GM21825 (cell line): Measurements from ENCODE around the gene ODC1.

Experiments
- ATAC-seq: cut with Tn5 transposase; IDR thresholded peaks from one replicate; pipeline ENCODE4 v1.9.1; 2021; ENCODE audit warnings: mild to moderate bottlenecking, moderate library complexity; ENCODE audit not compliant: unreplicated experiment

The ODC1 gene

GRCh38 chr2:10402653-10403215 is 45.4 kb downstream of the ODC1 start:
- ATAC-seq: no peak

- no peak for ATAC-seq
Measured at GRCh38 chr2:10402062-10402585, 46.0 kb downstream of the ODC1 start.

GRCh38 chr2:10400978-10401951 is 46.9 kb downstream of the ODC1 start:
- no peak for ATAC-seq

DNA sequence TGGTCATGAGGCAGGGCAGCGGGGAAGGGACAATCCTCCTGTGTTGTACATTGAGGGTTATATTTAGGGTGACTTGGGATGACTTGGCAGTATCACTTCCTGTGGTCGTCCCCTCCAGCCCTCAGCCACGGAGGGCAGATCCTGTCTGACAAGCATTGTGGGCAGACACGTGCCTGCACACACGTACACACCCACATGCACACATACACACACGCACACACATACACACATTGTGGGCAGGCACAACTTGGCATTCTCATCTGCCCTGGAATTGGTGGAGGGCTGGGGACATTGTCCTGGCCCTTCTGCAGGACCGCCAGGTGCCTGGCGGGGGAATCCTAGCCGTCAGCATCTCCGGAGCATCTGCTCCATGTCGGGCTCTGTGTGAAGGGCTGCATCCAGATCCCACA is 47.6 kb downstream of the ODC1 start:
- no peak for ATAC-seq

DNA sequence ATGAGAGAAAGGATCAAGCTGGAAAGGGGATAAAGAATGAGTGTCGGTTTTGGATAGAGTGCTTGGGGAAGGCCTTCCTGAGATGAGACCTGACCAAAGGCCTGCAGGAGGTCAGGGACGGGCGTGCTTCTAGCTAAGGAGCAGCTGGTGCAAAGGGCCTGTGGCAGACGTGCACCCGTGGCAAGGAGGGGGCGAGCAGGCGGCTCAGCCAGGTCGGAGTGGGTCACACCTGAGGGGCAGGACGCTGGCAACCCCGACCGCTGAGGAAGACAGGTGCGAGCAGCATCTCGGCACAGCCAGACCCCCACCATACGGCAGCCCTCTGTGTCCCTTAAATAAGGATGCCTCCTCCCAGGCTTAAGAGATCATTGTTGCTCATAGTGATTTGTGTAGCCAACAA is 48.1 kb downstream of the ODC1 start:
- no peak for ATAC-seq

DNA sequence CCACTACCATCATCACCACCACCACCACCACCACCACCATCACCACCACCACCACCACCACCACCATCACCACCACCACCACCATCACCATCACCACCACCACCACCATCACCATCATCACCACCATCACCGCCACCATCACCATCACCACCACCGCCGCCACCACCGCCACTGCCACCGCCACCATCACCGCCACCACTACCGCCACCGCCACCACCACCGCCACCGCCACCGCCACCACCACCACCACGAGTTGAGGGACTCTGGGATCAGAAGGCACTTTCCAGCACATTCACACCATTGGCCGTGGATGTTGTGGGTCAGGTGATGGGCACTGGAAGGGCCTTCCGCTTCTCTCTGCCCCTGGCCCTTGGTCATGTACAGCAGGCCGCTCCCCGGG is 48.8 kb downstream of the ODC1 start:
- ATAC-seq: no peak

DNA sequence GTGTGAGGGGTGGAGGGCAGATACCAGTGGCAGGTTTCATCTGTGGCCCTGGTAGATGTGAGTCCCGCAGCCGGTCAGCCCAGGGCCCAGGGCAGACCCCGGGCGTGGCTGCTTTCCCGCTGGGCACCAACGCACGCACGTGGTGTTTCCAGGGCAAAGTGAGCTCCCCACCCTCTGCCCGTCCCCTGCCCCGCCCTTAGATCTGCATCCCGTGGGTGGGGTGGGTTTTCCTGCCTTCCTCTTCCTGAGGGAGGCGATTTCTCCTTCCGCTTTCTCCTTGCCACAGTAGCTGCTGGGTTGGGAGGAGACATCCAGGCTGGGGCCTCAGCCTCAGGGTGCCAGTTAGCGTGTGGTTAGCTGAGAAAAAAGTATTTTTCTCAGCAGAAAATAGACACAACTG is 49.6 kb downstream of the ODC1 start:
- no peak for ATAC-seq

DNA sequence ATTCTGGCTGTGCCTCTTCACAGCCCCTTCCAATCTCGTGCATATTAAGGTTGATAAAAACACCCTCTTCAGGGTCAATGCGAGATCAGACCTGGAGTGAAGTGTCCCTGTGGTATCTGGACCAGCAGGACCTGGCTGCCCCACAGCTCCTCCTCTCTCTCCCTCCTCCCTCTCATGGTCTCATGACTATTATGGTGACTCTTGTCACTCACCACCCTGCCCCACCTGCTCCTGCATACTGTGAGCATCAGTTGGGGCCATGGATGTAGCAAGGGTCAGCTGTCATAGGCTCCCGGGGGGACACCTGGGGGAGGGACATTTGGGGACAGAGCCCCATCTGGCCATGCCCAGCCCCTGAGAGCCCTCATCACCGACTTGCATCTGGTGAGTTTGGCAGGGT is 50.2 kb downstream of the ODC1 start:
- ATAC-seq: no peak

DNA sequence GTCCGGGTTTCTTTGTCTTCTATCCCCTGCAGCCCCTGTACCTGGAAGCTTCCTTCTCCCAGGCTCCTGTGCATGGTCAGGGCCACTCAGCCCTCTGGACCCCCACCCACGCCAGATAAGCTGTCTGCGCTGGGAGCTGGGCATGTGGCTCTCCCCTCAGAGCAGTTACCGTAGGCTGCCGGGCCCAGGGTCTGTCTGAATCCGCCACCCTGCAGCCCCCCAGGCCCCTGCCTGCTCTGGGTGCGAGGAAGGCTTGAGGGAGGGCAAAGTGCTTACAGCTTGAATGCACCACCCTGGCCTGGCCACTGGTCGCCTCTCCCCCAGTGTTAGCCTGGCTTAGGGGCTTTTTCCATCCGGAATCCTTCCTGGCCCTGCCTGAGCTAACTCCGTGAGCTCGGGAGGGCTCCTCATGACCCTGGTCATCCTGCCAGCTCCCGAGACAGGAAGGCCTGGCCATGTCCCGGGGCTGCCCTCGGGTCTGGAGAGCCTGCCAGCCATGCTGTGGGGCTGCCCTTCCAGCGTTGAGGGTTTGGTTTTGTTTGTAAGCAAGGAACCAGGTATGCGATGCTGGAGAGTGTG is 50.7 kb downstream of the ODC1 start:
- no peak for ATAC-seq

GRCh38 chr2:10396464-10396863 is 51.7 kb downstream of the ODC1 start:
- ATAC-seq: no peak

DNA sequence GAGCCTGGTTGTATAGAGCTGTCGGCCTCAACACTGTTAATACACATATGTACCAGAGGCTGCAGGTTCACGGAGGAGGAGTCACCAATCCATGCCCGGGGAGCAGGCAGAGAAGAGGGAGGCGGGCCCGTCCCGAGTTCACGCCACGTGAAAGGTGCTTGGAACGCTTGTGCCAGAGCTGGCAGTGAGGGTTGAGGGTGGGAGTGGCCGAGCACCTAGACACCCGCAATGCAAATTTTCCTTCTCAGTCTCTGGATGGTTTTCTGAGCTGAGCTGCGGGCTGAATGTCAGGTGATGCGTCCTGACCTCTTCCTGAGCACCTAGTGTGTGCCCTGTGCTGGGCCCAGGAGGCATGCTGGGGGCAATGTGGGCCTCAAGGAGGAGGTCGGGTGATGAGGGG is 52.2 kb downstream of the ODC1 start:
- no peak for ATAC-seq

DNA sequence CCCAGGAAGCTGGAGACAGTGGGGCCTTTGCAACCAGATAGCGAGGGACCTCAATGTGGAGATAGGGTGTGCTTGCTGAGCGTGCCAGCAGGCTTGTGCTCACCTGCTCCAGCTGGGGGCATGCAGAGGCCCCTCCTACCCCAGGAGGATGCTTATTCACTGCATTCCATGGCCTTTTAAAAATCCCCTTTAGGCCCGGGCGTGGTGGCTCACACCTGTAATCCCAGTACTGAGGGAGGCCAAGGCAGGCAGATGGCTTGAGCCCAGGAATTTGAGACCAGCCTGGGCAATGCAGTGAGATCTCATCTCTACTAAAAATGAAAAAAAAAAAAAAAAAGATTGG is 54.5 kb downstream of the ODC1 start:
- ATAC-seq: no peak

GRCh38 chr2:10392951-10393639 is 55.0 kb downstream of the ODC1 start:
- no peak for ATAC-seq

- no peak for ATAC-seq
Measured at GRCh38 chr2:10392548-10392947, 55.6 kb downstream of the ODC1 start.

GRCh38 chr2:10392100-10392499 is 56.0 kb downstream of the ODC1 start:
- no peak for ATAC-seq

DNA sequence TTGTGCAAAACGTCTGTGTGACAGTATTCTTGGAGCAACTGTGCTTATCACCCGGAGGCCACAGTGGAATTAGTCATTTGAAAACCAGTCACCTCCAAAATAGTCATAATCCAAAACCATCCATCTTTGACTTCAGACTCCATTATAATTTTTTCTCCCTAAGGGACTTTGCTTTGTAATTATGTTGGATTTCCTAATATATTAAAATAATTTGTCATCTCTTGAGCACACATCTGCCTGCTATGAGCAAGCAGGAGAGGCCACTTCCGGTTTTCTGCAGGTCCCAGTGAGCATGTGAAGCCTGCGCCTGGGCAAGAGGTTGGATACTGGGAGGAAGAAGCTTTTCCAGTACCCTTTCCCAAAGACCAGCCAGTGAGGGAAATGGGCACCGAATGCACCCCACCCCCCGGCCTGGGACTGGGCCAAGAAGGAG is 57.7 kb downstream of the ODC1 start:
- ATAC-seq: no peak
